SK-N-MC (cell line): ENCODE data around the gene PTPN18.

ENCODE experiments used
- DNase-seq: peaks from one replicate; pipeline ENCODE4 v3.0.0-alpha.2; 2011; ENCODE audit warnings: low read depth, low spot score
- H3K27ac ChIP-seq: fragments of 200-600 bp; sonication (generic); 2 replicates; pipeline ENCODE4 v1.5.1; 2016; ENCODE audit warnings: mixed run types
- H3K36me3 ChIP-seq: fragments of 200-600 bp; sonication (generic); 2 replicates; pipeline ENCODE4 v1.6.1; 2017; ENCODE audit warnings: antibody characterized with exemption, low read length, mixed read lengths; ENCODE audit not compliant: insufficient read depth
- H3K4me3 ChIP-seq: fragments of 200-600 bp; sonication (generic); 2 replicates; pipeline ENCODE4 v1.5.1; 2016
- H3K9ac ChIP-seq: fragments of 200-600 bp; sonication (generic); 2 replicates; pipeline ENCODE4 v1.8.0; 2017; ENCODE audit warnings: mixed run types, mixed read lengths; ENCODE audit not compliant: insufficient read length
- H3K9me3 ChIP-seq: fragments of 200-600 bp; sonication (generic); 2 replicates; pipeline ENCODE4 v1.6.1; 2017; ENCODE audit warnings: low read depth, mild to moderate bottlenecking, antibody characterized with exemption, low read length, moderate library complexity, mixed read lengths
- EZH2 ChIP-seq: fragments of 200-600 bp; sonication (generic); IDR thresholded peaks from one replicate; pipeline ENCODE4 v1.6.1; 2017; ENCODE audit warnings: antibody characterized with exemption
- FOXP2 ChIP-seq: optimal IDR thresholded peaks from 2 replicates; pipeline ENCODE3; 2011; ENCODE audit warnings: mild to moderate bottlenecking, moderate library complexity; ENCODE audit not compliant: insufficient read depth; ENCODE audit errors: extremely low read length, control extremely low read depth
- POLR2AphosphoS5 ChIP-seq: IDR thresholded peaks from 2 replicates; pipeline ENCODE4 v1.6.1; 2012; ENCODE audit warnings: mild to moderate bottlenecking, low read depth, low read length, borderline replicate concordance

PTPN18 gene

GRCh38 chr2:130344578-130344977 is 11.3 kb upstream of the PTPN18 start:
- H3K36me3 ChIP-seq, result peaks cover 44% of the 10 kb centered on the region
- no peak overlapping the region for H3K9ac ChIP-seq
- no peak overlapping the region for H3K4me3 ChIP-seq
- H3K27ac ChIP-seq, result no peak overlapping the region
- no peak for TF ChIP-seq EZH2
- TF ChIP-seq FOXP2, result no peak
- TF ChIP-seq POLR2AphosphoS5, result no peak
- H3K9me3 ChIP-seq, result no peaks in the 10 kb centered on the region
- DNase-seq, result no peak

GRCh38 chr2:130345091-130345490 is 10.8 kb upstream of the PTPN18 start:
- H3K36me3 ChIP-seq, result peaks cover 44% of the 10 kb centered on the region
- DNase-seq, result no peak
- H3K9me3 ChIP-seq, result no peaks in the 10 kb centered on the region
- no peak for TF ChIP-seq EZH2
- TF ChIP-seq POLR2AphosphoS5, result no peak
- no peak for TF ChIP-seq FOXP2
- H3K9ac ChIP-seq, result no peak overlapping the region
- H3K27ac ChIP-seq, result no peak overlapping the region
- no peak overlapping the region for H3K4me3 ChIP-seq

GRCh38 chr2:130345611-130346010 is 10.2 kb upstream of the PTPN18 start:
- TF ChIP-seq POLR2AphosphoS5 (no peak), EZH2 (no peak), FOXP2 (no peak)
- Histone ChIP-seq H3K27ac (no peak overlapping the region), H3K4me3 (no peak overlapping the region), H3K36me3 (peaks cover 44% of the 10 kb centered on the region), H3K9ac (no peak overlapping the region), H3K9me3 (no peaks in the 10 kb centered on the region)
- no peak for DNase-seq

- peaks cover 44% of the 10 kb centered on the region for H3K36me3 ChIP-seq
Observed at GRCh38 chr2:130346041-130346740, 9.7 kb upstream of the PTPN18 start.

GRCh38 chr2:130346741-130347066 is 9.2 kb upstream of the PTPN18 start:
- H3K27ac ChIP-seq, result no peak overlapping the region
- H3K4me3 ChIP-seq, result no peak overlapping the region
- H3K36me3 ChIP-seq, result peaks cover 44% of the 10 kb centered on the region
- TF ChIP-seq EZH2, result no peak
- no peak for TF ChIP-seq FOXP2
- no peak for TF ChIP-seq POLR2AphosphoS5
- H3K9ac ChIP-seq, result no peak overlapping the region
- no peaks in the 10 kb centered on the region for H3K9me3 ChIP-seq
- no peak for DNase-seq

More at GRCh38 chr2:130346041-130346740, 9.7 kb upstream of the PTPN18 start:
- Histone ChIP-seq H3K27ac (no peak overlapping the region), H3K9me3 (no peaks in the 10 kb centered on the region), H3K9ac (no peak overlapping the region), H3K4me3 (no peak overlapping the region)
- DNase-seq, result no peak
- TF ChIP-seq POLR2AphosphoS5, result no peak
- no peak for TF ChIP-seq FOXP2
- no peak for TF ChIP-seq EZH2

GRCh38 chr2:130347220-130347925 is 8.5 kb upstream of the PTPN18 start:
- no peak overlapping the region for H3K9ac ChIP-seq
- H3K4me3 ChIP-seq, result no peak overlapping the region
- H3K9me3 ChIP-seq, result no peaks in the 10 kb centered on the region
- no peak for DNase-seq
- H3K27ac ChIP-seq, result no peak overlapping the region
- TF ChIP-seq EZH2 (no peak), POLR2AphosphoS5 (no peak)
- H3K36me3 ChIP-seq, result peaks cover 44% of the 10 kb centered on the region

- Histone ChIP-seq H3K9ac (no peak overlapping the region), H3K4me3 (no peak overlapping the region), H3K9me3 (no peaks in the 10 kb centered on the region), H3K27ac (no peak overlapping the region), H3K36me3 (peaks cover 44% of the 10 kb centered on the region)
- TF ChIP-seq FOXP2 (no peak), EZH2 (no peak), POLR2AphosphoS5 (no peak)
- DNase-seq, result no peak
Observed at GRCh38 chr2:130349174-130349573, 6.7 kb upstream of the PTPN18 start.

GRCh38 chr2:130351711-130352110 is 4.1 kb upstream of the PTPN18 start:
- H3K9ac ChIP-seq, result no peak overlapping the region
- H3K27ac ChIP-seq, result no peak overlapping the region
- DNase-seq, result no peak
- H3K9me3 ChIP-seq, result no peaks in the 10 kb centered on the region
- no peak for TF ChIP-seq POLR2AphosphoS5
- no peak for TF ChIP-seq FOXP2
- no peak for TF ChIP-seq EZH2
- H3K4me3 ChIP-seq, result no peak overlapping the region
- peaks cover 19% of the 10 kb centered on the region; the same call in 1 of the 2 replicates for H3K36me3 ChIP-seq
